ENCODE measurements around the gene APEX1. TPM values are rescaled to one million over a fixed set of nuclear protein-coding genes. Genes with fewer than 3 reads are reported as not detected.
"Not testable (repeated sequence)": the region's sequence is repeated elsewhere in the genome, so short reads cannot be mapped to it uniquely, and the experiment has no call there.

Gene APEX1
- total RNA-seq, 1 donor from 2014 or later: 56.9 TPM

GRCh38 chr14:20435582-20436362, 19.3 kb upstream of the APEX1 start, which contains the start of gene KLHL33:
Gene KLHL33, minus strand, starts transcription at chr14:20436166. Its CDS starts 355 bp downstream, at chr14:20435811.
- DNase-seq: no peak

- no peak for DNase-seq
Measured at GRCh38 chr14:20436363-20436755, 18.7 kb upstream of the APEX1 start.

GRCh38 chr14:20438664-20439063, 16.4 kb upstream of the APEX1 start:
- no peak for DNase-seq

GRCh38 chr14:20440465-20440864, 14.6 kb upstream of the APEX1 start:
- DNase-seq: no peak

- DNase-seq: no peak
Measured at GRCh38 chr14:20440882-20441281, 14.1 kb upstream of the APEX1 start.

GRCh38 chr14:20441461-20441860, 13.6 kb upstream of the APEX1 start:
- DNase-seq: no peak

GRCh38 chr14:20443650-20444049, 11.4 kb upstream of the APEX1 start:
- DNase-seq: not testable (repeated sequence)

- no peak for DNase-seq
Measured at GRCh38 chr14:20446889-20447288, 8.1 kb upstream of the APEX1 start.

- not testable (repeated sequence) for DNase-seq
Measured at GRCh38 chr14:20452831-20453230, 2.2 kb upstream of the APEX1 start.

- DNase-seq: no peak
Measured at GRCh38 chr14:20455355-20456300, 602 bp downstream of the APEX1 start.

- no peak for DNase-seq
Measured at GRCh38 chr14:20456971-20457370, 1.9 kb downstream of the APEX1 start.

- no peak for DNase-seq
Measured at GRCh38 chr14:20458031-20458789, 3.2 kb downstream of the APEX1 start.

- DNase-seq: no peak
Measured at GRCh38 chr14:20460458-20461224, 5.6 kb downstream of the APEX1 start.

GRCh38 chr14:20461225-20462141, 6.5 kb downstream of the APEX1 start, which contains the start of gene PIP4P1:
Gene PIP4P1, minus strand, starts transcription at chr14:20461434. Its CDS starts 109 bp downstream, at chr14:20461325.
- DNase-seq: peak; percentile 100

- DNase-seq: no peak
Measured at GRCh38 chr14:20468764-20469241, 13.8 kb downstream of the APEX1 start.

- peak; percentile 83 for DNase-seq
Measured at GRCh38 chr14:20469242-20469889, 14.3 kb downstream of the APEX1 start, which contains the start of gene PNP. Gene PNP, plus strand, starts transcription at chr14:20469406. Its CDS starts 119 bp downstream, at chr14:20469525.

- no peak for DNase-seq
Measured at GRCh38 chr14:20469890-20470602, 15.0 kb downstream of the APEX1 start.

- DNase-seq: no peak
Measured at GRCh38 chr14:20470603-20470901, 15.5 kb downstream of the APEX1 start.

Data from occipital lobe (tissue), 2 donors.